Measurements from ENCODE around the gene CREBL2. TPM values are rescaled to one million over a fixed set of nuclear protein-coding genes. Genes with fewer than 3 reads are reported as not detected.
"Not testable (repeated sequence)": the region's sequence is repeated elsewhere in the genome, so short reads cannot be mapped to it uniquely, and the experiment has no call there.

Gene CREBL2
- polyA plus RNA-seq, 1 experiment, result 31.0 TPM

GRCh38 chr12:12587878-12588277 lies 23.8 kb upstream of the CREBL2 start:
- CTCF ChIA-PET, result no interaction called here
- H3K27me3 ChIP-seq (ENCODE audit: control insufficient read depth, insufficient read depth, low read length), result peaks cover 6% of the 10 kb centered on the region
- no peak overlapping the region for H3K4me3 ChIP-seq (ENCODE audit: low read depth, low read length)
- no peaks in the 10 kb centered on the region for H3K9me3 ChIP-seq (ENCODE audit: control insufficient read depth, insufficient read depth, low read length)
- no peak overlapping the region for H3K27ac ChIP-seq (ENCODE audit: low read depth, low read length)
- no peak for DNase-seq (ENCODE audit: low read depth, low spot score)
- POLR2A ChIA-PET, result no interaction called here
- TF ChIP-seq, protein P1, sequence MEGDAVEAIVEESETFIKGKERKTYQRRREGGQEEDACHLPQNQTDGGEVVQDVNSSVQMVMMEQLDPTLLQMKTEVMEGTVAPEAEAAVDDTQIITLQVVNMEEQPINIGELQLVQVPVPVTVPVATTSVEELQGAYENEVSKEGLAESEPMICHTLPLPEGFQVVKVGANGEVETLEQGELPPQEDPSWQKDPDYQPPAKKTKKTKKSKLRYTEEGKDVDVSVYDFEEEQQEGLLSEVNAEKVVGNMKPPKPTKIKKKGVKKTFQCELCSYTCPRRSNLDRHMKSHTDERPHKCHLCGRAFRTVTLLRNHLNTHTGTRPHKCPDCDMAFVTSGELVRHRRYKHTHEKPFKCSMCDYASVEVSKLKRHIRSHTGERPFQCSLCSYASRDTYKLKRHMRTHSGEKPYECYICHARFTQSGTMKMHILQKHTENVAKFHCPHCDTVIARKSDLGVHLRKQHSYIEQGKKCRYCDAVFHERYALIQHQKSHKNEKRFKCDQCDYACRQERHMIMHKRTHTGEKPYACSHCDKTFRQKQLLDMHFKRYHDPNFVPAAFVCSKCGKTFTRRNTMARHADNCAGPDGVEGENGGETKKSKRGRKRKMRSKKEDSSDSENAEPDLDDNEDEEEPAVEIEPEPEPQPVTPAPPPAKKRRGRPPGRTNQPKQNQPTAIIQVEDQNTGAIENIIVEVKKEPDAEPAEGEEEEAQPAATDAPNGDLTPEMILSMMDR (IDR thresholded peaks at IDR 0.05; ENCODE audit: low read depth, low read length), result no peak

GRCh38 chr12:12588436-12588835 lies 23.2 kb upstream of the CREBL2 start:
- DNase-seq (ENCODE audit: low read depth, low spot score); CTCF ChIA-PET; H3K27me3 ChIP-seq (ENCODE audit: control insufficient read depth, insufficient read depth, low read length); H3K9me3 ChIP-seq (ENCODE audit: control insufficient read depth, insufficient read depth, low read length); H3K4me3 ChIP-seq (ENCODE audit: low read depth, low read length); H3K27ac ChIP-seq (ENCODE audit: low read depth, low read length): not testable (repeated sequence)
- POLR2A ChIA-PET, result interaction anchor here (0.7 kb wide), 1 partner anchor 321 kb away, joined by 8 read pairs; the partner anchor contains the start of gene LRP6

GRCh38 chr12:12590961-12591360 lies 20.7 kb upstream of the CREBL2 start:
- TF ChIP-seq, protein P1 (IDR thresholded peaks at IDR 0.05; ENCODE audit: low read depth, low read length), result no peak
- Histone ChIP-seq H3K4me3 (ENCODE audit: low read depth, low read length) (no peak overlapping the region), H3K27me3 (ENCODE audit: control insufficient read depth, insufficient read depth, low read length) (peaks cover 2% of the 10 kb centered on the region), H3K9me3 (ENCODE audit: control insufficient read depth, insufficient read depth, low read length) (no peaks in the 10 kb centered on the region), H3K27ac (ENCODE audit: low read depth, low read length) (no peak overlapping the region)
- no peak for DNase-seq (ENCODE audit: low read depth, low spot score)
- POLR2A ChIA-PET, result no interaction called here
- CTCF ChIA-PET, result interaction anchor here (1.4 kb wide), 1 partner anchor 216 kb away, joined by 3 read pairs; no protein-coding TSS in a partner anchor

DNA sequence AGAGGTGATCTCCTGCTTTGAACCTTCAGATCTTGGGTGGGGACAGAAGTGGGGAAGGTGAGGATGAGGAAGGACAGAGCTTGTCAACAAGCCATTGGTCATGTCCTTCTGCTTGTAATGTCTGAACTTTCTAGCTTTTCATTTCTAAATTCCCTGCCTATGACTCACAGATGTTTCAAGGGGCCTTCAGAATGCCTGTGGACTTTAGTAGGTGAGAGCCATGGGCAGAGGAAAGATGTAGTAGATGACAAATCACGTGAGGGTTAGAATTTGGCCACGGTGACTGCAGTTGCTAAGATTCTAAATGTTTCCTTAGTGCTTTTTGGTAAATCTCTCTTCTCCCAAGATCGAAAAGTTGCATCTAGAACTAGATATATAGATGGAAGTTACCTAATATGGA lies 18.7 kb upstream of the CREBL2 start:
- ChIA-PET POLR2A (interaction anchor here (0.6 kb wide), 1 partner anchor 39 kb away, joined by 5 read pairs; no protein-coding TSS in a partner anchor), CTCF (interaction anchor here (0.5 to 0.9 kb wide), 3 partner anchors 14 to 207 kb away, joined by 3 to 11 read pairs (median 7); no protein-coding TSS in a partner anchor)
- H3K4me3 ChIP-seq (ENCODE audit: low read depth, low read length), result no peak overlapping the region
- no peak overlapping the region for H3K27ac ChIP-seq (ENCODE audit: low read depth, low read length)
- H3K27me3 ChIP-seq (ENCODE audit: control insufficient read depth, insufficient read depth, low read length), result peaks cover 5% of the 10 kb centered on the region
- no peak for DNase-seq (ENCODE audit: low read depth, low spot score)
- H3K9me3 ChIP-seq (ENCODE audit: control insufficient read depth, insufficient read depth, low read length), result no peaks in the 10 kb centered on the region
- TF ChIP-seq, protein P1 (IDR thresholded peaks at IDR 0.05; ENCODE audit: low read depth, low read length), result no peak

DNA sequence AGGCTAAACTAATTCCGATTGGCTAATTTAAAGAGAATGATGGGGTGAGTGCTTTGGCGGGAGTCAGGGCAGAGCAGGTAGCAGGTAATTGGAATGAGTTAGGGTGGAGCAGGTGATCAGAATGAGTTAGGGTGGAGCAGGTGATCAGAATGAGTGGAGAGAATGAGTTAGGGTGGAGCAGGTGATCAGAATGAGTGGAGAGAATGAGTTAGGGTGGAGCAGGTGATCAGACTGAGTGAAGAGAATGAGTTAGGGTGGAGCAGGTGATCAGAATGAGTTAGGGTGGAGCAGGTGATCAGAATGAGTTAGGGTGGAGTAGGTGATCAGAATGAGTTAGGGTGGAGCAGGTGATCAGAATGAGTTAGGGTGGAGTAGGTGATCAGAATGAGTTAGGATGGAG lies 15.7 kb upstream of the CREBL2 start:
- POLR2A ChIA-PET; H3K4me3 ChIP-seq (ENCODE audit: low read depth, low read length); H3K27ac ChIP-seq (ENCODE audit: low read depth, low read length); H3K27me3 ChIP-seq (ENCODE audit: control insufficient read depth, insufficient read depth, low read length); H3K9me3 ChIP-seq (ENCODE audit: control insufficient read depth, insufficient read depth, low read length); DNase-seq (ENCODE audit: low read depth, low spot score); CTCF ChIA-PET: not testable (repeated sequence)

DNA sequence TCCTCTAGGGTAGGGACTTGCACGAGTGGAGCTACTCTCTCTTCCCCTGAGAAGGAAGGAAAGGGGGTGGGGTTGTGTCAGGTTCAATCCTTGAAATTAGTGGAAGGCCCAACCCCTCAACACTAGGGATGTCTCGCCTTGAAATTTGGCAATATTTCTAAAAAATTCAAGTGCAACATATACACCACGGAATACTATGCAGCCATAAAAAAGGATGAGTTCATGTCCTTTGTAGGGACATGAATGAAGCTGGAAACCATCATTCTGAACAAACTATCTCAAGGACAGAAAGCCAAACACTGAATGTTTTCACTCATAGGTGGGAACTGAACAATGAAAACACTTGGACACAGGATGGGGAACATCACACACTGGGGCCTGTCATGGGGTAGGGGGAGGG lies 15.1 kb upstream of the CREBL2 start:
- H3K9me3 ChIP-seq (ENCODE audit: control insufficient read depth, insufficient read depth, low read length); POLR2A ChIA-PET; DNase-seq (ENCODE audit: low read depth, low spot score); H3K27ac ChIP-seq (ENCODE audit: low read depth, low read length); H3K27me3 ChIP-seq (ENCODE audit: control insufficient read depth, insufficient read depth, low read length); CTCF ChIA-PET; H3K4me3 ChIP-seq (ENCODE audit: low read depth, low read length): not testable (repeated sequence)

DNA sequence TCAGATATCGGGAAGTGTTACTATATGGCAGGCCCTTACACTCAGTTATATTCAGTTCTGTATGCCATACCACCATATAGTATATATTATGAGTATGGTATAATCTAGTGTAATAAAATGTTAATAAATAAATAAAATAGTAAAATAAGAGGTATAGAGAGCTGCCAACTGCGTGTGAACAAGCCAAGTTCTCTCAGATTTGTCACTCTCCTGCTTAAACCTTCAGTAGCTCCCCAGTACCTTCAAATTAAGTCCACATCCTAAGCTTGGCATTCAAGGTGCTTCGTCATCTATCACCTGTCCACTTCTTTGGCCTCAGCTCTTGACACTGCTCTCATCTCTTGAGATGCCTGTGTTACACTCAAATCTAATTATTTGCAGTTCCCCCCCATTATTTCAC lies 12.8 kb upstream of the CREBL2 start:
- Histone ChIP-seq H3K27ac (ENCODE audit: low read depth, low read length) (no peak overlapping the region), H3K27me3 (ENCODE audit: control insufficient read depth, insufficient read depth, low read length) (peaks cover 2% of the 10 kb centered on the region), H3K4me3 (ENCODE audit: low read depth, low read length) (no peak overlapping the region), H3K9me3 (ENCODE audit: control insufficient read depth, insufficient read depth, low read length) (no peaks in the 10 kb centered on the region)
- CTCF ChIA-PET, result no interaction called here
- POLR2A ChIA-PET, result no interaction called here
- TF ChIP-seq, protein P1 (IDR thresholded peaks at IDR 0.05; ENCODE audit: low read depth, low read length), result no peak
- DNase-seq (ENCODE audit: low read depth, low spot score), result no peak

Data from AG04450 (cell line).